ENCODE data around the gene BTBD2.
A peak's percentile ranks its signal among the peaks of the same experiment; 100 is the strongest.

The BTBD2 gene

DNA sequence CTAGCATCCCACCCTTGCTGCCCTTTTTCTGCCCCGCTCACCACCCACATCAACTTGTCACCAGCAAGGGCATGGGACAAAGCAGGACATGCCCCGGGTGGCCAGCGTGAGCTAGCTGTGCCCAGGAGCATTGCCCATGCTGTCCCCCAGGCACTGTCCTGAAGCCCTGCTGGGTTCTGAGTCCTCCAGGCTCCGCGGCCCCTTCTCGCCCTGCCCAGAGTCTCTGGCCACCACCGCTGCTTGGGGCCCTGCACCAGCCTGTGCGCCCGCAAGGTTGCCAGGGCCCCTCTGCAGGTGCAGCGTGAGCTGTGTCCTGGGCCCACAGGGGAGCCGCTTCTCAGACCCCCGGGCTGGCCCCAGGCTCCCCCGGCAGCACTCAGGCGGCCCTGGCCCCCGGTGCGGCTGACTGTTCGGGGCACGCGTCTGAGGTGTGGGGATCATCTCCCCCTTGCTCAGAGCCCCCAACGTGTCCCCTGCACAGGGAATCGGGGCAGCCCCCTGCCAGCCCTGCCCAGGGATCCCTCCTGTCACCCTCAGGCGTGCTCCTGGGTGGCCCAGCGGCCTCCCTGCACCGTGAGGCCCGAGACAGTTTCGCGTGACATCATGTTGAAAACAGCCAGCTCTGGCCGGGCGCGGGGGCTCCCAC, 70.5 kb downstream of the BTBD2 start:
- DNase-seq (ENCODE audit: low read depth in 1 of 2, low spot score in 1 of 2): no peak

DNA sequence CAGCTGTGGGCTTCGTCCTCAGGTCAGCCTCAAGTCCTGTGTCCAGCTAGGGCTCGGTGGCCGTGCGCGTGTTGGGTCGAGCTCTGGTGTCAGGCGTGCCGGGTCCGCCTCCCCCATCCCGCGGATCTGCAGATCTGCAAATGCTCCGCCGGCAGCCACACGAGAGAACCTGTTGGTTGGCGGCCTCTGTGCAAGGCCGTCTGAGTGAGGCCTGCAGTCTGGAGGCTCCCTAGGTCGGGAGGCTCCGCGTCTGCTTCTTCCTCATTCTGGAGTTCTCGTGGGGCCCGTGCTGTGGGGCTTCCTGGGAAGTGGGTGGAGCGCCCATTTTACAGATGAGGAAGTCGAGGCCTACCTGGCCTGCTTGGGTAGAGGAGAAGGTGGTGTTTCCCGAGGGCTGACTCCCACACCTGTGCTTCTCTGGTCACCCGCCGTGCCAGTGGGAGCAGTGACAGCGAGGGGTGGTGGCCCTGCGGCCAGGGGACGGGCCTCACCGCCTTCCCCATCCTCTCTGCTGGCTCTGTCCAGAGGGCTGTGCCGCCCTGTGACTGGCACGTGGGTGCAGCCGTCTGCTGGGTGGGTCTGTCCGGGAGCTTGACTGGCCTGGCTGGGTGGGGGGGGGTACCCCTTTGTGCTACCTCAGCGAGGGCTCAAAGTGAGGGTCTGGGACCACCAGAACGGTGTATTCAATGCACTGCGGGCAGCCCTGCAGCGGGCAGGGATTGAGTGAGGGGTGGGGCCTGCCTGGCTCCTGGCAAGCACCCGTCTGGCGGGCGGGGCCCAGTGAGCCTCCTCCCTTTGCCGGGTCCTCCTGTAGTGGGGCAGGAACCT, 71.2 kb downstream of the BTBD2 start:
- no peak for DNase-seq (ENCODE audit: low read depth in 1 of 2, low spot score in 1 of 2)

DNA sequence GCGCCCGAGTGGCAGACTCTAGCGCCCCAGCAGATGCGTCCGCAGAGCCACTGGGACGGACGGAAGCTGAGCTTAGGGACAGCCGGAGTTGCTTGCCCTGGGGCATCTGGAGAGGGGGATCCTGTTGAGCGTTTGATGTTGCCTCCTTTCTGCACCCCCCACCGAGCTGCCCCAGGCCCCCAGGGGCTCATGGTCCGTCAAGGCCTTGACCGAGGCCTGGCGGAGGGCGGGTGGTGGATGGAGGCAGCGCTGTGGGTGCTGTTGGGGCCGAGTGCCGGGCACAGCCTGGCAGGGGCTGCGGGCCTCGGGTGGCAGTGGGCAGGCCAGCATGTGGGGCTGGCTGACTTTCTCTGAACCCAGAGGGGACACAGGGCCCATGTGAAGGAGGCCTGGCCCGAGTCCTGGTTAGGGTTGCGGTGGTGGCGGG, 71.8 kb downstream of the BTBD2 start:
- DNase-seq (ENCODE audit: low read depth in 1 of 2, low spot score in 1 of 2): no peak

- no peak for DNase-seq (ENCODE audit: low read depth in 1 of 2, low spot score in 1 of 2)
These were observed 72.5 kb downstream of the BTBD2 start for GRCh38 chr19:1942934-1943555.

DNA sequence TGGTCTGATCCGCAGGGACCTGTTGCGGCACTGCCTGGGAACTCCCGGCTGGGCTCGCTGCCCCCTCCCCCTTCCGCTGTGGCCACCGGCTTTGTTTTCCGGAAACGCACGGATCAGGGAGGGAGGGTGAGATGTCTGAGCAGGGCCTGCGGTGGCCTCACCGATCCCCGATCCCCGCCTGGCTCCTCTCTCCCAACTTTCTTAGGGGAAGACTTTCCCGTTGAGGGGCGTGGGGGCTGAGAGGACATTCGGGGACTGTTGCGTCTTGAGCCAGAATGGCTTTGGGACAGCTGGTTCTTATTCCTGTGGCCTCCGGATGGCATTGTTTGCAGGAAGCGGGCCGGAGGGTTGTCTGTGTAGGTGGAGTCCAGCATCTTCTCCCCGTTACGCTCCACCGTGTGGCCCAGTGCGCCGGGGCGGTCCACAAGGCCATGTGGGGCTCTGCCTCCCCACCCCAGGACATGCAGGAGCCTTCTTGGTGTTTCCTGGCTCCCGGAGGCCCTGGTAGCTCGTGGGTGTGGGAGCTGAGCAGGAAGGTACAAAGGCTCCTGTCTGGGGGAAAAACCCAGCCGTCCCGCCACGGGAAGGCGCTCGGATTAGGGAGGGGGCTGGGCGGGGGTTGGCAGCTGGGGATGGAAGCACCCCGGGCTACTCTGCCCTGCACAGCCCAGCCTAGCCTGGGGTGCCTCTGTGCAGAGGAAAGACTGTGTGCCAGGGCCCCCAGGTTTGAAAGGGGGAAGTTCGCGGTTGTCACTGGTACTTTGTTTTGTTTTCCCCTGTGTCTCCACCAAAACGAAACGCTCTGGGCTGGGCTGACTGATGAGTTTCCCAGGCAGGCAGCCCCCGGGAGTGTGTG, 73.2 kb downstream of the BTBD2 start:
- peak; percentile 38 to 56 for DNase-seq (ENCODE audit: low read depth in 1 of 2, low spot score in 1 of 2)

GRCh38 chr19:1941146-1942077, 74.1 kb downstream of the BTBD2 start, which contains the start of gene CSNK1G2:
TSS of gene CSNK1G2 (plus strand) at chr19:1941172. CDS start at chr19:1969773, 28,601 bp downstream.
- no peak for DNase-seq (ENCODE audit: low read depth in 1 of 2, low spot score in 1 of 2)

DNA sequence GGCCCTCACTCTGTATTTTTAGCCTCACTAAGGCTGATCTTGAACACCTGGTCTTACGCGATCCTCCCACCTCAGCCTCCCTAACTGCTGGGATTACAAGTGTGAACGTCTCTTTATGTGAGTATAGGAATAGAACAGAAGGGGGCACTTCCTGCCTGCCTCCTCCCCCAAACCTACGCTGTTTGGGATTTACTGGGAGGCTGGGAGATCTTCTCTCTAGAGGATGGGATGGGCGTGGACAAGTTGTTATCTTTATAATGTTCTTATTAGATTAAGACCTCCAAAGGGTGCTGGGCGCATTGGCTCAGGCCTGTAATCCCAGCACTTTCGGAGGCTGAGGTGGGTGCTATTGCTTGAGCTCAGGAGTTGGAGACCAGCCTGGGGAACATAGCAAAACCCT, 77.4 kb downstream of the BTBD2 start:
- DNase-seq (ENCODE audit: low read depth in 1 of 2, low spot score in 1 of 2): no peak

DNA sequence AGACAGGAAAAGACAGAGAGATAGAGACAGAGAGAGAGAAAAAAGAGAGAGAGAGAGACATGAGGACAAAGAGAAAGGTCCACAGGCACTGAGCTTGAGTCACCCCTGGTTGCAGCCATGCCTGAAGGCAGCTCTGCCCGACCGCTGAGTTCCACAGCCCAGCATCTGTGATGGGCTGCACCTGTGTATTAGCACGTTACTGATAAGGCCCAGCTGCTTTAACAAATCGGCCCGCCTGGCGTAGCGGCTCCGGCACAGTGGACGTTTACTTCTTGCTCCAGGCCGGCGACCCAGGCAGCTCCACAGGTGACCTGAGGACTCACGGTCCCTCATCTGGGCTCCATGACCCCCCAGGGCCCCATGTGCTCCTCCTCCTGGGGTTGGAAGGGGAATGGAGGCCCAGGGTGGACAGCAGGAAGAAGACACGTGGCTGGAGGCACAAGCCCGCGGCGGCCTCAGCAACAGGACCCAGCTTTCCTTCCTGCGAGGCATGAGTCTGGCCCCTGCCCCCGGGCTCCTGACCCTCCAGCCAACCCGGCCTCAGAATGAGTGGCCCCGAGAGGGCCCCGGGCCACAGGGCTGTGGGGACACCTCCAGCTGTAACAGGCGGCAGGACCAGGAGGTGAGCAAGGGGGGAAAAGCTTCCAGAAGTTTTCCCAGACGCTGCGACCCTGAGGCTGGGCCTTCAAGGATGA, 78.5 kb downstream of the BTBD2 start:
- DNase-seq (ENCODE audit: low read depth in 1 of 2, low spot score in 1 of 2): no peak

- no peak for DNase-seq (ENCODE audit: low read depth in 1 of 2, low spot score in 1 of 2)
These were observed 79.1 kb downstream of the BTBD2 start for GRCh38 chr19:1936430-1936829.

- no peak for DNase-seq (ENCODE audit: low read depth in 1 of 2, low spot score in 1 of 2)
These were observed 79.9 kb downstream of the BTBD2 start for GRCh38 chr19:1935484-1936208.

Measured in stimulated activated CD4-positive, alpha-beta T cell treated with anti-CD3 and anti-CD28 coated beads, Interleukin-15, amount 100 ng/mL, for 1 hour (primary cell).